ENCODE results near the gene CAMK2N2.

Gene CAMK2N2

GRCh38 chr3:184242297-184242685 lies 19.1 kb downstream of the CAMK2N2 start:
- no peak for DNase-seq (ENCODE audit: extremely low spot score)
- no peak for TF ChIP-seq CTCF (IDR thresholded peaks at IDR 0.05; ENCODE audit: control extremely low read depth, extremely low read depth, low read depth, missing control alignments)
- ChIA-PET POLR2A (no interaction called here), CTCF (interaction anchor here (1.2 to 7.8 kb wide), 10 partner anchors 10 to 346 kb away, joined by 3 to 98 read pairs (median 4); partner anchors contain the start of gene VWA5B2)

- TF ChIP-seq CTCF (IDR thresholded peaks at IDR 0.05; ENCODE audit: control extremely low read depth, extremely low read depth, low read depth, missing control alignments) = peak; percentile 49
- peak; percentile 48 for DNase-seq (ENCODE audit: extremely low spot score)
- CTCF ChIA-PET = interaction anchor here (0.8 to 7.8 kb wide), 14 partner anchors 10 to 346 kb away, joined by 3 to 98 read pairs (median 4); partner anchors contain the start of genes ABCC5 and VWA5B2
- POLR2A ChIA-PET = no interaction called here
Measured at GRCh38 chr3:184241447-184242296, 19.7 kb downstream of the CAMK2N2 start.

- CTCF ChIA-PET = interaction anchor here (0.8 to 7.8 kb wide), 9 partner anchors 9 to 345 kb away, joined by 3 to 98 read pairs (median 4); partner anchors contain the start of genes ABCC5, EEF1AKMT4 and VWA5B2
- TF ChIP-seq CTCF (IDR thresholded peaks at IDR 0.05; ENCODE audit: control extremely low read depth, extremely low read depth, low read depth, missing control alignments) = no peak
- DNase-seq (ENCODE audit: extremely low spot score) = no peak
- POLR2A ChIA-PET = no interaction called here
Measured at GRCh38 chr3:184241141-184241446, 20.3 kb downstream of the CAMK2N2 start.

- ChIA-PET POLR2A (no interaction called here), CTCF (interaction anchor here (0.8 to 7.8 kb wide), 11 partner anchors 10 to 345 kb away, joined by 3 to 98 read pairs (median 4); partner anchors contain the start of genes ABCC5, EEF1AKMT4 and VWA5B2)
- no peak for TF ChIP-seq CTCF (IDR thresholded peaks at IDR 0.05; ENCODE audit: control extremely low read depth, extremely low read depth, low read depth, missing control alignments)
- DNase-seq (ENCODE audit: extremely low spot score) = peak; percentile 26
Measured at GRCh38 chr3:184240384-184241140, 20.8 kb downstream of the CAMK2N2 start.

GRCh38 chr3:184239708-184240107 lies 21.6 kb downstream of the CAMK2N2 start:
- no peak for DNase-seq (ENCODE audit: extremely low spot score)
- CTCF ChIA-PET = interaction anchor here (1.0 to 7.8 kb wide), 7 partner anchors 11 to 344 kb away, joined by 3 to 98 read pairs (median 5); partner anchors contain the start of genes EEF1AKMT4 and VWA5B2
- POLR2A ChIA-PET = no interaction called here
- TF ChIP-seq CTCF (IDR thresholded peaks at IDR 0.05; ENCODE audit: control extremely low read depth, extremely low read depth, low read depth, missing control alignments) = no peak

GRCh38 chr3:184239221-184239620 lies 22.1 kb downstream of the CAMK2N2 start:
- DNase-seq (ENCODE audit: extremely low spot score) = no peak
- POLR2A ChIA-PET = no interaction called here
- CTCF ChIA-PET = interaction anchor here (1.5 to 7.8 kb wide), 5 partner anchors 11 to 343 kb away, joined by 3 to 98 read pairs (median 7); partner anchors contain the start of genes EEF1AKMT4 and VWA5B2
- no peak for TF ChIP-seq CTCF (IDR thresholded peaks at IDR 0.05; ENCODE audit: control extremely low read depth, extremely low read depth, low read depth, missing control alignments)

All from GM10248 (cell line).